GM06990 (cell line): ENCODE results near the gene CPNE2.

Source experiments
- DNase-seq: peaks from one replicate; pipeline ENCODE4 v3.0.0-alpha.2; 2011; ENCODE audit not compliant: insufficient read length; ENCODE audit errors: extremely low read depth
- H3K27me3 ChIP-seq: replicated peaks from 2 replicates; pipeline ENCODE4 v1.6.0; 2011; ENCODE audit warnings: low read length; ENCODE audit not compliant: control insufficient read depth, insufficient read depth
- H3K36me3 ChIP-seq: 2 replicates; pipeline ENCODE4 v1.5.1; 2011; ENCODE audit warnings: low read length; ENCODE audit not compliant: control insufficient read depth, insufficient read depth
- H3K4me3 ChIP-seq: replicated peaks from 2 replicates; pipeline ENCODE4 v1.5.1; 2011; ENCODE audit warnings: low read depth, mild to moderate bottlenecking, control low read depth, low read length
- TF ChIP-seq, protein P1 (sequence below): IDR thresholded peaks from 2 replicates; pipeline ENCODE4 v1.5.1; 2011; ENCODE audit warnings: low read length, control low read depth, mild to moderate bottlenecking, inconsistent platforms; ENCODE audit not compliant: insufficient read depth, poor library complexity, severe bottlenecking

CPNE2 gene

GRCh38 chr16:57125969-57126368, 33.6 kb downstream of the CPNE2 start:
- H3K4me3 ChIP-seq = no peak overlapping the region
- TF ChIP-seq, protein P1, sequence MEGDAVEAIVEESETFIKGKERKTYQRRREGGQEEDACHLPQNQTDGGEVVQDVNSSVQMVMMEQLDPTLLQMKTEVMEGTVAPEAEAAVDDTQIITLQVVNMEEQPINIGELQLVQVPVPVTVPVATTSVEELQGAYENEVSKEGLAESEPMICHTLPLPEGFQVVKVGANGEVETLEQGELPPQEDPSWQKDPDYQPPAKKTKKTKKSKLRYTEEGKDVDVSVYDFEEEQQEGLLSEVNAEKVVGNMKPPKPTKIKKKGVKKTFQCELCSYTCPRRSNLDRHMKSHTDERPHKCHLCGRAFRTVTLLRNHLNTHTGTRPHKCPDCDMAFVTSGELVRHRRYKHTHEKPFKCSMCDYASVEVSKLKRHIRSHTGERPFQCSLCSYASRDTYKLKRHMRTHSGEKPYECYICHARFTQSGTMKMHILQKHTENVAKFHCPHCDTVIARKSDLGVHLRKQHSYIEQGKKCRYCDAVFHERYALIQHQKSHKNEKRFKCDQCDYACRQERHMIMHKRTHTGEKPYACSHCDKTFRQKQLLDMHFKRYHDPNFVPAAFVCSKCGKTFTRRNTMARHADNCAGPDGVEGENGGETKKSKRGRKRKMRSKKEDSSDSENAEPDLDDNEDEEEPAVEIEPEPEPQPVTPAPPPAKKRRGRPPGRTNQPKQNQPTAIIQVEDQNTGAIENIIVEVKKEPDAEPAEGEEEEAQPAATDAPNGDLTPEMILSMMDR = no peak
- H3K36me3 ChIP-seq = no peaks in the 10 kb centered on the region
- DNase-seq = no peak
- no peaks in the 10 kb centered on the region for H3K27me3 ChIP-seq

- TF ChIP-seq, protein P1 = no peak
- Histone ChIP-seq H3K27me3 (no peaks in the 10 kb centered on the region), H3K4me3 (no peak overlapping the region), H3K36me3 (no peaks in the 10 kb centered on the region)
- DNase-seq = no peak
Observed at GRCh38 chr16:57126411-57126810, 34.0 kb downstream of the CPNE2 start.

DNA sequence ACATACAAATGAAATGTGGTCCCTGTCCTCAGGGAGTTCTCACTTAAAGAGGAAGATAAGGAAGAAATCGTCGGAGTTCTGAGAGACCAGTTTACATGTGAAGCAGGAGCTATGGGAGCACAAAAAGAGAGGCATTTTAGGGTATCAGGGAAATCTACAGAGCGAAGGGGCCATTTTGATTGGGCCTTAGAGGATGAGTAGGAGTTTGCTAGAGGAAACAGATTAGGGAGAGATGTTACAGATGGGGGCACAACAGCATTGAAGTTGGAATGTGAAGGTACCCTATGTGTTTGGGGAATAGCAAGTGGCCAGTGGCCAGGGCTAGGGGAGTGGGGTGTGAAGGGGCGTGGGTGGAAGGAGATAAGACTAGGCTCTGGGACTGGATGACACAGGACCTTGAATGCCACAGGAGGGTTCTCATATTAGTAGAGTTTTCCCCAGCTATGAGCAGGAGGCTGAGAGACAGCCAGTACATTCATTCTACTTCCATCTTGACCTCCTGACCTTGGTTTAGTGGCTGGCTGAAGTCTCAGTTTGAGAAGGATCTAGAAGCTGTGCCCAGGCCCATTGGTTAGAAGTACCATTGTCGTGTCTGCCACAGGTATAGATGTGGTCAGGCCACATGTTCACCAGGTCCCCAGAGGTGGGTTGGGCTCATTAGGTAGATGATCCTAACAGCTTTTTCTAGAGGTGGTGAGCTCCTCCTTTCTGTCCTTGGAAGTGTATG, 34.8 kb downstream of the CPNE2 start:
- DNase-seq = no peak
- H3K36me3 ChIP-seq = no peaks in the 10 kb centered on the region
- TF ChIP-seq, protein P1 = no peak
- no peaks in the 10 kb centered on the region for H3K27me3 ChIP-seq
- no peak overlapping the region for H3K4me3 ChIP-seq

GRCh38 chr16:57127836-57128235, 35.5 kb downstream of the CPNE2 start:
- TF ChIP-seq, protein P1 = no peak
- no peak for DNase-seq
- H3K27me3 ChIP-seq = no peaks in the 10 kb centered on the region
- H3K36me3 ChIP-seq = no peaks in the 10 kb centered on the region
- no peak overlapping the region for H3K4me3 ChIP-seq

DNA sequence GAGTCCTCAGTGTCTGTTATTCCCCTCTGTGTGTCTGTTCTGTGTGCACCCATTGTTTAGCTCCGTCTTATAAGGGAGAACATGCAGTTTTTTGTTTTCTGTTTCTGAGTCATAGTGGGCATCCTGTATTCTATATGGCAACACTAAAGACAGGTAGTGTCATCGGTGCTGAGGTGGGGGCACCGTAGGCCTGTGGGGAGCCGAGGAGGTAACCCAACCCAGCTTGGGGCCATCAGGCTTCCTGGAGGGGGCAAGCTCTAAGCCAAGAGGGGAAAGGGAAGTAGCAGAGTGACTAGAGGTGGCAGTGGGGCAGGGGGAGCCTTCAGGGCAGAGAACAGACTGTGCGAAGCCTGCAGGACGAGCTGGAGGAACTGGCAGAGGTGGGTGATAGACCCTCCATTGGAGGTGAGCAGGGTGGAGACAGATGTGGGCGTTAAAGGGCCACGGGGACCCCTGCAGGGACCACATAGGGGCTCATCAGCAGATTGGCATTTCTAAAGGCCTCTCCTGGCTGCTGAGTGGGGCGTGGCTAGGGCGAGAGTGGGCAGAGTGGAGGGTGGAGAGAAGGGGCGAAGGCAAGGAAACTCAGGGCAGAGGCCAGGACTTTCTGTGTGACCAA, 36.5 kb downstream of the CPNE2 start:
- no peaks in the 10 kb centered on the region for H3K36me3 ChIP-seq
- peak; percentile 53 for DNase-seq
- no peaks in the 10 kb centered on the region for H3K27me3 ChIP-seq
- TF ChIP-seq, protein P1 = no peak
- H3K4me3 ChIP-seq = no peak overlapping the region
